ENCODE measurements around the gene GORAB. TPM values are rescaled to one million over a fixed set of nuclear protein-coding genes. Genes with fewer than 3 reads are reported as not detected.

Gene GORAB
- polyA plus RNA-seq, 3 donors = 0.86 to 17.5 (median 3.3) TPM

- no peak overlapping the region for H3K4me3 Mint-ChIP-seq
- H2AFZ ChIP-seq (ENCODE audit: insufficient read depth, low read depth, low read length, poor library complexity, severe bottlenecking) = no peak overlapping the region
- H3K36me3 ChIP-seq (replicated peaks in 1 of 2; ENCODE audit: control insufficient read depth in 1 of 2, insufficient read depth in 2 of 2, low read length in 2 of 2) = peaks cover 2 to 4% of the 10 kb centered on the region in 2 donors
- no peak overlapping the region for H3K9ac ChIP-seq (ENCODE audit: insufficient read depth, low read length, poor library complexity, severe bottlenecking)
- no peak for TF ChIP-seq CTCF (IDR thresholded peaks at IDR 0.05)
- H3K9me3 Mint-ChIP-seq = no peaks in the 10 kb centered on the region
- intact Hi-C loops (cut with micrococcal nuclease) = loop anchor here in 1 of 2 donors (10.0 kb wide), 2 partner anchors 458 to 638 kb away; partner anchors contain the start of genes KIFAP3 and SCYL3
- H3K27me3 ChIP-seq (ENCODE audit: control insufficient read depth in 2 of 2, insufficient read depth in 2 of 2, low read length in 2 of 2) = peaks cover 2% of the 10 kb centered on the region in 2 donors
- WGBS (ENCODE audit: insufficient coverage) = no CpG with 5 or more reads among the region's 3 CpGs
- peaks cover 15 to 19% of the 10 kb centered on the region in 2 donors for H3K4me1 ChIP-seq (ENCODE audit: control insufficient read depth in 1 of 2, insufficient read depth in 2 of 2, low read length in 2 of 2)
- H3K79me2 ChIP-seq (ENCODE audit: insufficient read depth, low read length) = peaks cover 60% of the 10 kb centered on the region
- H3K27me3 Mint-ChIP-seq (ENCODE audit: low read depth in 3 of 3) = peaks cover 0 to 11% (median 3%) of the 10 kb centered on the region in 3 donors
- H3K4me1 Mint-ChIP-seq = peaks cover 17% of the 10 kb centered on the region
- peak in 2 of 3 donors; percentile 11 to 20 for DNase-seq
- no peak overlapping the region for H3K27ac Mint-ChIP-seq
- peak overlapping the region in 1 of 2 donors; percentile 90 for H3K27ac ChIP-seq (ENCODE audit: low read depth in 1 of 2, low read length in 2 of 2)
- H4K20me1 ChIP-seq (ENCODE audit: insufficient read depth, low read length) = peaks cover 12% of the 10 kb centered on the region
- H3K9me3 ChIP-seq (replicated peaks in 1 of 2; ENCODE audit: control insufficient read depth in 1 of 2, insufficient read depth in 1 of 2, low read length in 2 of 2) = no peaks in the 10 kb centered on the region
- peaks cover 8 to 12% of the 10 kb centered on the region in 2 donors for H3K36me3 Mint-ChIP-seq
- peak overlapping the region in 1 of 3 experiments; percentile 79 for H3K4me3 ChIP-seq (replicated peaks in 1 of 3; ENCODE audit: low read depth in 2 of 3, low read length in 3 of 3)
- peak overlapping the region; percentile 79 for H3K4me2 ChIP-seq (replicated peaks; ENCODE audit: extremely low read depth, low read length, poor library complexity, severe bottlenecking)
These were observed 1.3 kb downstream of the GORAB start for GRCh38 chr1:170533298-170533697.

- no peak overlapping the region for H2AFZ ChIP-seq (ENCODE audit: insufficient read depth, low read depth, low read length, poor library complexity, severe bottlenecking)
- H3K4me1 ChIP-seq (ENCODE audit: control insufficient read depth in 1 of 2, insufficient read depth in 2 of 2, low read length in 2 of 2) = peaks cover 15 to 19% of the 10 kb centered on the region in 2 donors
- peaks cover 61% of the 10 kb centered on the region for H3K79me2 ChIP-seq (ENCODE audit: insufficient read depth, low read length)
- peaks cover 12% of the 10 kb centered on the region for H4K20me1 ChIP-seq (ENCODE audit: insufficient read depth, low read length)
- no peak overlapping the region for H3K27ac ChIP-seq (ENCODE audit: low read depth in 1 of 2, low read length in 2 of 2)
- no peak for TF ChIP-seq CTCF (IDR thresholded peaks at IDR 0.05)
- no CpG with 5 or more reads among the region's 6 CpGs for WGBS (ENCODE audit: insufficient coverage)
- Mint-ChIP-seq H3K4me3 (no peak overlapping the region), H3K36me3 (peaks cover 16 to 22% of the 10 kb centered on the region in 2 donors), H3K27ac (no peak overlapping the region), H3K27me3 (ENCODE audit: low read depth in 3 of 3) (peaks cover 0 to 5% (median 3%) of the 10 kb centered on the region in 3 donors), H3K9me3 (no peaks in the 10 kb centered on the region), H3K4me1 (peaks cover 17% of the 10 kb centered on the region)
- H3K4me2 ChIP-seq (replicated peaks; ENCODE audit: extremely low read depth, low read length, poor library complexity, severe bottlenecking) = no peak overlapping the region
- peaks cover 6 to 18% of the 10 kb centered on the region in 2 donors for H3K36me3 ChIP-seq (replicated peaks in 1 of 2; ENCODE audit: control insufficient read depth in 1 of 2, insufficient read depth in 2 of 2, low read length in 2 of 2)
- intact Hi-C loops (cut with micrococcal nuclease) = loop anchor here in 1 of 2 donors (10.0 kb wide), 2 partner anchors 460 to 640 kb away; partner anchors contain the start of genes KIFAP3 and SCYL3
- no peak overlapping the region for H3K9ac ChIP-seq (ENCODE audit: insufficient read depth, low read length, poor library complexity, severe bottlenecking)
- no peak for DNase-seq
- no peaks in the 10 kb centered on the region for H3K27me3 ChIP-seq (ENCODE audit: control insufficient read depth in 2 of 2, insufficient read depth in 2 of 2, low read length in 2 of 2)
- H3K9me3 ChIP-seq (replicated peaks in 1 of 2; ENCODE audit: control insufficient read depth in 1 of 2, insufficient read depth in 1 of 2, low read length in 2 of 2) = no peaks in the 10 kb centered on the region
- H3K4me3 ChIP-seq (replicated peaks in 1 of 3; ENCODE audit: low read depth in 2 of 3, low read length in 3 of 3) = no peak overlapping the region
These were observed 2.7 kb downstream of the GORAB start for GRCh38 chr1:170534626-170535147.
